Lower leg skin (tissue), 3 donors: ENCODE data around the gene PRRG2.

Experiments
- CTCF ChIP-seq, 3 donors: fragments of 450-650 bp; IDR thresholded peaks; one replicate each; pipeline ENCODE4 v1.5.1; 2016; ENCODE audit warnings: antibody characterized with exemption in 3 of 3, mild to moderate bottlenecking in 3 of 3, moderate library complexity in 2 of 3
- POLR2A ChIP-seq, 2 donors: fragments of 450-650 bp; IDR thresholded peaks; one replicate each; pipeline ENCODE4 v1.6.1; 2016 to 2017; ENCODE audit warnings: antibody characterized with exemption in 2 of 2, mild to moderate bottlenecking in 1 of 2, moderate library complexity in 1 of 2

GRCh38 chr19:49595819-49596404 is 14.8 kb downstream of the PRRG2 start:
- TF ChIP-seq CTCF (IDR thresholded peaks at IDR 0.05) (no peak), POLR2A (IDR thresholded peaks at IDR 0.05) (no peak)
